ENCODE measurements around the gene FUT8.

The FUT8 gene

DNA sequence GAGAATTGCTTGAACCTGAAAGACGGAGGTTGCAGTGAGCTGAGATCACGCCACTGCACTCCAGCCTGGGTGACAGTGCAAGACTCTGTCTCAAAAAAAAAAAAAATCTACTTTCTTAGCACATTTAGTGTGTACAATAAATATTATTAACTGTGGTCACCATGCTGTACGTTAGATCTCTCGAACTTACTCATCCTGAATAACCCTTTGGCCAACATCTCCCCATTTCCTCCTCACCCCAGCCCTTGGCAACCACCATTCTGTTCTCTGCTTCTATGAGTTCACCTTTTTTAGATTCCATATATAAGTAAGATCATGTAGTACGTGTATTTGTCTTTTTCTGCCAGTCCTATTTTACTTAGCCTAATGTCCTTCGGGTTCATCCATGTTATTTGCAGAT lies 13.4 kb downstream of the FUT8 start:
- no peak for TF ChIP-seq TAF1 (IDR thresholded peaks at IDR 0.05; ENCODE audit: low read depth)
- TF ChIP-seq, protein P1, sequence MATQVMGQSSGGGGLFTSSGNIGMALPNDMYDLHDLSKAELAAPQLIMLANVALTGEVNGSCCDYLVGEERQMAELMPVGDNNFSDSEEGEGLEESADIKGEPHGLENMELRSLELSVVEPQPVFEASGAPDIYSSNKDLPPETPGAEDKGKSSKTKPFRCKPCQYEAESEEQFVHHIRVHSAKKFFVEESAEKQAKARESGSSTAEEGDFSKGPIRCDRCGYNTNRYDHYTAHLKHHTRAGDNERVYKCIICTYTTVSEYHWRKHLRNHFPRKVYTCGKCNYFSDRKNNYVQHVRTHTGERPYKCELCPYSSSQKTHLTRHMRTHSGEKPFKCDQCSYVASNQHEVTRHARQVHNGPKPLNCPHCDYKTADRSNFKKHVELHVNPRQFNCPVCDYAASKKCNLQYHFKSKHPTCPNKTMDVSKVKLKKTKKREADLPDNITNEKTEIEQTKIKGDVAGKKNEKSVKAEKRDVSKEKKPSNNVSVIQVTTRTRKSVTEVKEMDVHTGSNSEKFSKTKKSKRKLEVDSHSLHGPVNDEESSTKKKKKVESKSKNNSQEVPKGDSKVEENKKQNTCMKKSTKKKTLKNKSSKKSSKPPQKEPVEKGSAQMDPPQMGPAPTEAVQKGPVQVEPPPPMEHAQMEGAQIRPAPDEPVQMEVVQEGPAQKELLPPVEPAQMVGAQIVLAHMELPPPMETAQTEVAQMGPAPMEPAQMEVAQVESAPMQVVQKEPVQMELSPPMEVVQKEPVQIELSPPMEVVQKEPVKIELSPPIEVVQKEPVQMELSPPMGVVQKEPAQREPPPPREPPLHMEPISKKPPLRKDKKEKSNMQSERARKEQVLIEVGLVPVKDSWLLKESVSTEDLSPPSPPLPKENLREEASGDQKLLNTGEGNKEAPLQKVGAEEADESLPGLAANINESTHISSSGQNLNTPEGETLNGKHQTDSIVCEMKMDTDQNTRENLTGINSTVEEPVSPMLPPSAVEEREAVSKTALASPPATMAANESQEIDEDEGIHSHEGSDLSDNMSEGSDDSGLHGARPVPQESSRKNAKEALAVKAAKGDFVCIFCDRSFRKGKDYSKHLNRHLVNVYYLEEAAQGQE (IDR thresholded peaks at IDR 0.05; ENCODE audit: low read depth), result no peak
- TF ChIP-seq ZBTB7A (IDR thresholded peaks at IDR 0.05; ENCODE audit: low read depth), result no peak
- no peak for TF ChIP-seq YY1 (IDR thresholded peaks at IDR 0.05; ENCODE audit: low read depth)
- TF ChIP-seq EP300 (IDR thresholded peaks at IDR 0.05; ENCODE audit: borderline replicate concordance), result no peak
- TF ChIP-seq TEAD4 (IDR thresholded peaks at IDR 0.05), result no peak
- no peak for TF ChIP-seq RAD21 (IDR thresholded peaks at IDR 0.05; ENCODE audit: low read depth)
- no peak for TF ChIP-seq USF1 (IDR thresholded peaks at IDR 0.05)
- no peak for TF ChIP-seq TCF12 (IDR thresholded peaks at IDR 0.05; ENCODE audit: low read depth)
- no peak for TF ChIP-seq CREB1 (IDR thresholded peaks at IDR 0.05; ENCODE audit: low read depth)
- no peak for TF ChIP-seq NFIC (IDR thresholded peaks at IDR 0.05)
- no peak for TF ChIP-seq MAX (IDR thresholded peaks at IDR 0.05)
- TF ChIP-seq FOXM1 (IDR thresholded peaks at IDR 0.05; ENCODE audit: borderline replicate concordance, low read depth), result no peak
- TF ChIP-seq CEBPB (IDR thresholded peaks at IDR 0.05), result no peak
- TF ChIP-seq EGR1 (IDR thresholded peaks at IDR 0.05), result no peak

DNA sequence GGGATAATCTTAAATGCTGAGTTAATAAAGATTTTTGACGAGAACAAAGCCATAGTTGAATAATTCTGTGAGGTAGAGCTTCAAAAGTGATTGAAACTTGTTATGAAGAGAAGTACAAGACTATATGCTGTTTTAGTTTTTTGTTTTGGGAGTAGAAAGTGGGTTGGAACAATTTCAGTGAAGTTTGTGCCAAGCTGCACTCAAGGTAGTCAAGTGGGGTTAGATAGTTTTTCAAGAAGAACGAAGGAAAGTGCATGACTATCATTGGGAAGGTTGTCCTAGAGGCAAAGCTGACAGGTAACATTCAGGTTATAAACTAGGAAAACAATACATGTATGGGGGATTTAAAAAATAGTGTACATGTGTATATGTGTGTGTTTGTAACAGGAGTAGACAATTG lies 16.2 kb downstream of the FUT8 start:
- TF ChIP-seq MAX (IDR thresholded peaks at IDR 0.05), result no peak
- TF ChIP-seq TCF12 (IDR thresholded peaks at IDR 0.05; ENCODE audit: low read depth), result no peak
- TF ChIP-seq NFIC (IDR thresholded peaks at IDR 0.05), result no peak
- no peak for TF ChIP-seq EP300 (IDR thresholded peaks at IDR 0.05; ENCODE audit: borderline replicate concordance)
- TF ChIP-seq CREB1 (IDR thresholded peaks at IDR 0.05; ENCODE audit: low read depth), result no peak
- TF ChIP-seq YY1 (IDR thresholded peaks at IDR 0.05; ENCODE audit: low read depth), result no peak
- TF ChIP-seq EGR1 (IDR thresholded peaks at IDR 0.05), result no peak
- no peak for TF ChIP-seq FOXM1 (IDR thresholded peaks at IDR 0.05; ENCODE audit: borderline replicate concordance, low read depth)
- TF ChIP-seq ZBTB7A (IDR thresholded peaks at IDR 0.05; ENCODE audit: low read depth), result no peak
- no peak for TF ChIP-seq TEAD4 (IDR thresholded peaks at IDR 0.05)

DNA sequence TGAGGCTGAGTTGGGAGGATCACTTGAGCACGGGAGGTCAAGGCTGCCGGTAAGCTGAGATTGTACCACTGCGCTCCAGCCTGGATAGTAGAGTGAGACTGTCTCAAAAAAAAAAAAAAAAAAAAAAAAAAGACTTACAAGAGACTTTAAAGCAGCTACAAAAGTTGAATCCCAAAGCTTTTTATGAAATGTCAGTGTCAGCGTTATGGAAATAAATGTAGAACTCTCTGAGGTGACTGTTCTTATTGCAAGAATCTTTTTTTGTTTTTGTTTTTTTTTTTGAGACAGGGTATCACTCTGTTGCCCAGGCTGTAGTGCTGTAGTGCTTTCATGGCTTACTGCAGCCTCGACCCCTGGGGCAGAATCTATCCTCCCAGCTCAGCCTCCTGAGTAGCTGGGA lies 17.2 kb downstream of the FUT8 start:
- TF ChIP-seq CEBPB (IDR thresholded peaks at IDR 0.05), result no peak
- no peak for TF ChIP-seq EP300 (IDR thresholded peaks at IDR 0.05; ENCODE audit: borderline replicate concordance)
- TF ChIP-seq TAF1 (IDR thresholded peaks at IDR 0.05; ENCODE audit: low read depth), result no peak
- TF ChIP-seq NFIC (IDR thresholded peaks at IDR 0.05), result no peak
- no peak for TF ChIP-seq USF1 (IDR thresholded peaks at IDR 0.05)
- TF ChIP-seq MAX (IDR thresholded peaks at IDR 0.05), result no peak
- no peak for TF ChIP-seq CREB1 (IDR thresholded peaks at IDR 0.05; ENCODE audit: low read depth)
- TF ChIP-seq, protein P1 (IDR thresholded peaks at IDR 0.05; ENCODE audit: low read depth), result no peak
- no peak for TF ChIP-seq ZBTB7A (IDR thresholded peaks at IDR 0.05; ENCODE audit: low read depth)
- no peak for TF ChIP-seq TCF12 (IDR thresholded peaks at IDR 0.05; ENCODE audit: low read depth)
- no peak for TF ChIP-seq FOXM1 (IDR thresholded peaks at IDR 0.05; ENCODE audit: borderline replicate concordance, low read depth)
- no peak for TF ChIP-seq EGR1 (IDR thresholded peaks at IDR 0.05)
- TF ChIP-seq YY1 (IDR thresholded peaks at IDR 0.05; ENCODE audit: low read depth), result no peak
- TF ChIP-seq RAD21 (IDR thresholded peaks at IDR 0.05; ENCODE audit: low read depth), result no peak
- no peak for TF ChIP-seq TEAD4 (IDR thresholded peaks at IDR 0.05)

GRCh38 chr14:65431245-65431644 lies 18.7 kb downstream of the FUT8 start:
- TF ChIP-seq RAD21 (IDR thresholded peaks at IDR 0.05; ENCODE audit: low read depth) (no peak), CEBPB (IDR thresholded peaks at IDR 0.05) (no peak), ZBTB7A (IDR thresholded peaks at IDR 0.05; ENCODE audit: low read depth) (no peak), MAX (IDR thresholded peaks at IDR 0.05) (no peak), NFIC (IDR thresholded peaks at IDR 0.05) (no peak), YY1 (IDR thresholded peaks at IDR 0.05; ENCODE audit: low read depth) (no peak), TAF1 (IDR thresholded peaks at IDR 0.05; ENCODE audit: low read depth) (no peak)

GRCh38 chr14:65431951-65432350 lies 19.4 kb downstream of the FUT8 start:
- TF ChIP-seq NFIC (IDR thresholded peaks at IDR 0.05) (no peak), MAX (IDR thresholded peaks at IDR 0.05) (no peak), RAD21 (IDR thresholded peaks at IDR 0.05; ENCODE audit: low read depth) (no peak), TCF12 (IDR thresholded peaks at IDR 0.05; ENCODE audit: low read depth) (no peak), CREB1 (IDR thresholded peaks at IDR 0.05; ENCODE audit: low read depth) (no peak), USF1 (IDR thresholded peaks at IDR 0.05) (no peak), TEAD4 (IDR thresholded peaks at IDR 0.05) (no peak), TAF1 (IDR thresholded peaks at IDR 0.05; ENCODE audit: low read depth) (no peak), CEBPB (IDR thresholded peaks at IDR 0.05) (no peak), EP300 (IDR thresholded peaks at IDR 0.05; ENCODE audit: borderline replicate concordance) (no peak), YY1 (IDR thresholded peaks at IDR 0.05; ENCODE audit: low read depth) (no peak), ZBTB7A (IDR thresholded peaks at IDR 0.05; ENCODE audit: low read depth) (no peak), FOXM1 (IDR thresholded peaks at IDR 0.05; ENCODE audit: borderline replicate concordance, low read depth) (no peak), EGR1 (IDR thresholded peaks at IDR 0.05) (no peak)
- TF ChIP-seq, protein P1 (IDR thresholded peaks at IDR 0.05; ENCODE audit: low read depth), result no peak

Measured in Ishikawa (cell line).